ENCODE measurements around the gene DEFB113.

DNA sequence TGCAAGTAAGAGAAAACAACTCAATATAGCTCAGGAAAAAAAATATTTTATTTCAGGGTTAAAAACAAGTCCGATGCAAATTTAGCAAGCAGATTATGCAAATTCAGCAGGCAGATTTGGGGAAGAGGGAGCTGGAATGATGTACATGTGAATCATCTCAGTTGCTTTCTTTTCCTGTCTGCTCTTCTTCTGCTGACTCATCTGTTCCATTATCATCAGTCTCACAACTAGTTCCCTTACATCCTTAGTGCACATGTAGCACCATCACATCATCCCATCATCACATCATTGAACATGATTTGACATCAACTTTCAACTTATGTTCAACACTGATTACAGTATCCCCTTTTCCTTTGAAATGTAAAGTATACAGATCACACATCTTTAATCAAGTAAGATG, 11.5 kb upstream of the DEFB113 start:
- TF ChIP-seq, protein P1, sequence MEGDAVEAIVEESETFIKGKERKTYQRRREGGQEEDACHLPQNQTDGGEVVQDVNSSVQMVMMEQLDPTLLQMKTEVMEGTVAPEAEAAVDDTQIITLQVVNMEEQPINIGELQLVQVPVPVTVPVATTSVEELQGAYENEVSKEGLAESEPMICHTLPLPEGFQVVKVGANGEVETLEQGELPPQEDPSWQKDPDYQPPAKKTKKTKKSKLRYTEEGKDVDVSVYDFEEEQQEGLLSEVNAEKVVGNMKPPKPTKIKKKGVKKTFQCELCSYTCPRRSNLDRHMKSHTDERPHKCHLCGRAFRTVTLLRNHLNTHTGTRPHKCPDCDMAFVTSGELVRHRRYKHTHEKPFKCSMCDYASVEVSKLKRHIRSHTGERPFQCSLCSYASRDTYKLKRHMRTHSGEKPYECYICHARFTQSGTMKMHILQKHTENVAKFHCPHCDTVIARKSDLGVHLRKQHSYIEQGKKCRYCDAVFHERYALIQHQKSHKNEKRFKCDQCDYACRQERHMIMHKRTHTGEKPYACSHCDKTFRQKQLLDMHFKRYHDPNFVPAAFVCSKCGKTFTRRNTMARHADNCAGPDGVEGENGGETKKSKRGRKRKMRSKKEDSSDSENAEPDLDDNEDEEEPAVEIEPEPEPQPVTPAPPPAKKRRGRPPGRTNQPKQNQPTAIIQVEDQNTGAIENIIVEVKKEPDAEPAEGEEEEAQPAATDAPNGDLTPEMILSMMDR (IDR thresholded peaks at IDR 0.05): no peak
- no peak for TF ChIP-seq EZH2 (IDR thresholded peaks at IDR 0.05; ENCODE audit: borderline replicate concordance, insufficient read depth, low read depth, low read length, poor library complexity, severe bottlenecking)

Data from B cell (primary cell).